CMK (cell line): ENCODE results near the gene KLHDC10.
"Not testable (repeated sequence)": the region's sequence is repeated elsewhere in the genome, so short reads cannot be mapped to it uniquely, and the experiment has no call there.

Experiments used
- DNase-seq: peaks from one replicate; pipeline ENCODE4 v3.0.0-alpha.2; 2010; ENCODE audit warnings: low read depth

Gene KLHDC10

GRCh38 chr7:130156140-130156539 is 85.8 kb downstream of the KLHDC10 start:
- no peak for DNase-seq

- DNase-seq: no peak
Measured at GRCh38 chr7:130157700-130158099, 87.4 kb downstream of the KLHDC10 start.

DNA sequence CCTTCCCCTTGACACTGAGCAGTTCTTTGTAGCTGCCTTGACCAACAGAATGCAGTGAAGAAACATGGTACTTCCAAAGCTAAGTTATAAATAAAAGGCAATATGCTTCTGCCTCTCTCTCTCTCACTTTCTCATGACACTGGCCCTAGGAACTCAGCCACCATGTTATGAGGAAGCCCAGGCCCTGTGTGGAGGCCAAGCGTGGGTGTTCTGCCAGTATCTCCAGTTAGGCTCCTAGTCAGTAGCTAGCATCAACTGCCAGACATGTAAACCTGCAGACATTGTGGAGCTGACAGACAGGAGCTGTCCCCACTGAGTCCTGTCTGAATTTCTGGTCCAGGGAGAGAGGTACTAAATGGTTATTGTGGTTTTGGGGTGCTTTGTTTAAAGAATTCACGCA is 89.7 kb downstream of the KLHDC10 start:
- no peak for DNase-seq

DNA sequence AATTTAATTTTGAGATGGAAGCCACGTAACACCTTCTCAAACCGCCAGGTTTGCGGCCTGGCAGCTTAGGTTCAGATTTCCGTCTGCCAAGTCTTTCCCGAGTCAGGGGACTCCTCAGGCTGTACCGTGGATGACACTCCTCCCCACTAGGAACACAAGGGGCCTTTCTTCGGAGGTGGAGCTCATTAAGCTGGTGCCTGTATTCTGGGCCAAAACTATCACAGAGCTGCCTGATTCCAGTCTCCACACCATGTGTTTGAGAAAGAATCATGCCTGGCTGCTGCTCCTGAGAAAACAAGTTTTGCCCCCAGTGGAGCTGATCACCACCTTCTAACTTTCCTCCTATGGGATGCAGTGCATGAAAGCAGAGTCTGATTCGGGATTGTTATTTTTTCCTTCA is 90.1 kb downstream of the KLHDC10 start:
- no peak for DNase-seq

DNA sequence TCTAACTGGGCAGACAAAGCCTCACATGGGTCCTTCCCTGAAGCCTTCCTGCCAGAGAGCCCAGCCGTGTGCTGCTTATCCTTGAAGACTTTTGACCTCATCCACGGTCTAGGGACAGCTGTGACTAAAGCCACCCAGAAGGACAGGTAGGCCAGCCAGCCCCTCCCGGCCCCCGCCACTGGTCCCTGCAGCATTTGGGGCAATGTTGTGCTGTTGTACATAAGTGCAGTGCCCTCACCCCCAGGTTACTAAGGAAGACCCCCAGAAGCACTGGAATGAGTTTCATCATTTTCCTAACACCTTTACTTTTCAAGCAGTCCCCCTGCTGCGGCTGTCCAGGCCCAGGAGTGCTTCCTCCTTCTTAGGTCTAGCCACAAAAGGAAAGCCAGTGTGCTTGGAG is 91.9 kb downstream of the KLHDC10 start:
- no peak for DNase-seq

DNA sequence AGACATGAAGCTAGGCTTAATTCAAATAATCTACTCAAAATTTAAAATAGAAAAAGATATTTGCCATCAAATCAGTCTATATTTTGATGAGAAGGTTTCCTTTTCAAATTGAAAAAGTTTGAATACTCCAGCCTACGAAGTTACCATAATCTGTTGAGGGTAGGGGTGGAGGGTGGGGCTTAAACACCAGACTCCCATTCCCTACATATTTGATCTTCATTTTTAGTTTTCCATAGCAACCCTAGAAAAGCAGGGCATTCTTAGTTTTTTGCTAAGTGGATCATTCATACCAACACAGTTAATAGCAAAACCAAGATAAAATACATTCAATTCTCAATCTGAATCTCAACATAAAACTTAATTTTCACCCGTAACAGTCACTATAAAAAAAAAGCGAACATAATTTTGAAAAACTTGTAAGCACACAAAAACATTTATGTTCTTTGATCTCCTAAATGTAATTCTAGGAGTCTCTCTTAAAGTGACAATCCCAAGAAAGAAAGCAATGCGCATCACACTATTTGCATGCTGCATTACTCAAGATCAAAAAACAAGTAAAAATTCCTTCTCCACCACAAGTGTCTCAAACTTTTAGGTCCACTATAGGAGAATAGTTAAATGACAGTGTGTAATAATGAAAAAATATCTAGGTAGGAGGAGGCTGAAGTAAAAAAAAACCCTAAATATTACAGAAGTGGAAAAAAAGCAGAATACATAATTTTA is 104.1 kb downstream of the KLHDC10 start:
- DNase-seq: no peak

- no peak for DNase-seq
Measured at GRCh38 chr7:130178251-130178650, 107.9 kb downstream of the KLHDC10 start.

DNA sequence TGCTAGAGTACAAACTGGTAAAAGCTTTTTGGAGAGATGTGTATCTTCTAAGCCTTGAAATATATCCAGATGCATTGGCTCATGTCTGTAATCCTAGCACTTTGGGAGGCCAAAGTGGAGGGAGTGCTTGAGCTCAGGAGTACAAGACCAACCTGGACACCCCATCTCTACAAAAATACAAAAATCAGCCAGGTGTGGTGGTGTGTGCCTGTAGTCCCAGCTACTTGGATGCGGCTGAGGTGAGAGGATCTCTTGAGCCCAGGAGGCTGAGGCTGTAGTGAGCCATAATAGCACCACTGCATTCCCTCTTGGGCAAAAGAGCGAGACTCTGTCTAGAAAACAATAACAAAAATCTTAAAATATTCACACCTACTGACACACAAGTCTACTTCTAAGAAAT is 109.3 kb downstream of the KLHDC10 start:
- no peak for DNase-seq

DNA sequence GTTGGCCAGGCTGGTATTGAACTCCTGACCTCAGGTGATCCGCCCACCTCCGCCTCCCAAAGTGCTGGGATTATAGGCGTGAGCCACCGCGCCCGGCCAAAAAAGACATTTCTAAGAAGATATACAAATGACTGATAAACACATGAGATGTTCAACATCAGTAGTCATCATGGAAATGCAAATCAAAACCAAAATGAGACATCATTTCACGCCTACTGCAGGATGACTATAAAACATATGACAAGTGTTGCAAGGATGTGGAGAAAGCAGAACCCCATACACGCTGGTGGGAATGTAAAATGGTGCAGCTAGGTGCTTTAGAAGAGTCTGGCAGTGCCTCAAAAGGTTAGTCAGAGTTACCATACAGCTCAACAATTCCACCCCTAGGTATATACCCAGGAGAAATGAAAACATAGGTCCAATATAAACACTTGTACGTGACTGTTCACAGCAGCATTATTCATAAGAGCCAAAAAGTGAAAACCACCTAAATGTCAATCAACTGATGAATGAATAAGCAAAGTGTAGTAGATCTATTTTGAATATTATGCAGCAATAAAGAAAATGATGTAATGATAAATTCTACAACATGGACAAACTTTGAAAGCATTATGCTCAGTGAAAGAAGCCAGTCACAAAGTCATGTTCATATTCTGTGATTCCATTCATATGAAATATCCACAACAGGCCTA is 110.4 kb downstream of the KLHDC10 start:
- DNase-seq: no peak

GRCh38 chr7:130181263-130181605 is 110.9 kb downstream of the KLHDC10 start:
- DNase-seq: no peak

GRCh38 chr7:130182990-130183389 is 112.7 kb downstream of the KLHDC10 start:
- DNase-seq: no peak

DNA sequence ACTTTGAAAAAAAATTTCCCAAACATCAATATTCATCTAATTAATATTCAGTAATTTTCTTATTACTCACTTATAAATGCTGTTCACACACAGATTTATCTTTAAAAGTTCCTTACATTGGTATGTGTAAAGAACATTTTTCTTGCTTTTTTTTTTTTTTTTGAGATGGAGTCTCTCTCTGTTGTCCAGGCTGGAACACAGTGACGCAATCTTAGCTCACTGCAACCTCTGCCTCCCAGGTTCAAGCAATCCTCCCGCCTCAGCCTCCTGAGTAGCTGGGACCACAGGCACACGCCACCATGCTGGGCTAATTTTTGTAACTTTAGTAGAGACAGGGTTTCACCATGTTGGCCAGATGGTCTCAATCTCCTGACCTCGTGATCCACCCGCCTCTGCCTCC is 114.0 kb downstream of the KLHDC10 start:
- not testable (repeated sequence) for DNase-seq
